ENCODE data around the gene UBE2D2.
"Not testable (repeated sequence)": the region's sequence is repeated elsewhere in the genome, so short reads cannot be mapped to it uniquely, and the experiment has no call there.

Gene UBE2D2

DNA sequence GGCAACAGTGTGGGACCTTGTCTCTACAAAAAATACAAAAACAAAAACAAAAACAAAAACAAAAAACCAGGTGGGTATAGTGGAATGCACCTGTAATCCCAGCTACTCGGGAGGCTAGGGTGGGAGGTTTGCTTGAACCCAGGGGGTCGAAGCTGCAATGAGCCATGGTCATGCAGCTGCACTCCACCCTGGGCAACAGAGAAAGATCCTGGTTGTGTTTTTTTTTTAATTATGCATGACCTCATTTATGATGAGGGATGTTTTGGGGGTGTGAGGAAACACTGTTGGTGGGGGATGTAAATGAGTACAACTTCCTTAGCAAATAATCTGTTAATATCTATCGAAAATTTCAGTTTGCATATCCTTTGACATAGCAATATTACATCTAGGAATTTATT lies 29.4 kb upstream of the UBE2D2 start:
- no peak for DNase-seq (ENCODE audit: low read depth, low spot score)
- H3K4me3 ChIP-seq (ENCODE audit: low read depth, low read length), result no peak overlapping the region
- TF ChIP-seq, protein P1, sequence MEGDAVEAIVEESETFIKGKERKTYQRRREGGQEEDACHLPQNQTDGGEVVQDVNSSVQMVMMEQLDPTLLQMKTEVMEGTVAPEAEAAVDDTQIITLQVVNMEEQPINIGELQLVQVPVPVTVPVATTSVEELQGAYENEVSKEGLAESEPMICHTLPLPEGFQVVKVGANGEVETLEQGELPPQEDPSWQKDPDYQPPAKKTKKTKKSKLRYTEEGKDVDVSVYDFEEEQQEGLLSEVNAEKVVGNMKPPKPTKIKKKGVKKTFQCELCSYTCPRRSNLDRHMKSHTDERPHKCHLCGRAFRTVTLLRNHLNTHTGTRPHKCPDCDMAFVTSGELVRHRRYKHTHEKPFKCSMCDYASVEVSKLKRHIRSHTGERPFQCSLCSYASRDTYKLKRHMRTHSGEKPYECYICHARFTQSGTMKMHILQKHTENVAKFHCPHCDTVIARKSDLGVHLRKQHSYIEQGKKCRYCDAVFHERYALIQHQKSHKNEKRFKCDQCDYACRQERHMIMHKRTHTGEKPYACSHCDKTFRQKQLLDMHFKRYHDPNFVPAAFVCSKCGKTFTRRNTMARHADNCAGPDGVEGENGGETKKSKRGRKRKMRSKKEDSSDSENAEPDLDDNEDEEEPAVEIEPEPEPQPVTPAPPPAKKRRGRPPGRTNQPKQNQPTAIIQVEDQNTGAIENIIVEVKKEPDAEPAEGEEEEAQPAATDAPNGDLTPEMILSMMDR (IDR thresholded peaks at IDR 0.05; ENCODE audit: low read depth, low read length), result no peak
- in situ Hi-C loops (cut with HindIII; ENCODE audit: low sequenced_read_pairs), result no loop called here

DNA sequence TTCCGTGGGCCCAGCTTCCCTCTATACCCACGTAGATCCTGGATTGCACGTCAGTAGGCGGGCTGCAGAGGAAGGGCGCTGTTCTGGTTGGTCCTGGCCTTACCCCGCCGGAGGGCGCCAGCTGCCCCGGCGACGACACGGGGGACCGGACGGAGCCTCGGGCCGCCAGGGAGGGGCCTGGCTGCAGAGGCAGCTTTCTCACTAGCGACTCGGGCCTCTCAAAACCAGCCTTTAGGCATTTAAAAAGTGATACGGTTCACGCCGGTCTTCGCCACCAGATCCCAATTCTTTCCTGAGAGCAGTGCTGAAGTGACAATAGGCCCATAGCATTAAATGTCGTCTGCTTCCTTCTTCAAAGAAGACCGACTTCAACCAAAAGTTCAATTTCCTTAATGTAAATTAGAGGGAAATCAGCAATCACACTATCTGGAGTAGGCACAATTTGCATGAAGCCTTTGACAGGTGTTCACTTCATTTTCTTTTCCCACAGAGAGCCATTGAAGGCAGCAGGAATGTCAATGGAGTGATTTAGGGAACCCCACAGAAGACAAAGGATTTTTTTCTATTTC lies 17.6 kb upstream of the UBE2D2 start:
- H3K4me3 ChIP-seq (ENCODE audit: low read depth, low read length), result no peak overlapping the region
- DNase-seq (ENCODE audit: low read depth, low spot score), result peak; percentile 39
- in situ Hi-C loops (cut with HindIII; ENCODE audit: low sequenced_read_pairs), result no loop called here
- TF ChIP-seq, protein P1 (IDR thresholded peaks at IDR 0.05; ENCODE audit: low read depth, low read length), result peak; percentile 32

DNA sequence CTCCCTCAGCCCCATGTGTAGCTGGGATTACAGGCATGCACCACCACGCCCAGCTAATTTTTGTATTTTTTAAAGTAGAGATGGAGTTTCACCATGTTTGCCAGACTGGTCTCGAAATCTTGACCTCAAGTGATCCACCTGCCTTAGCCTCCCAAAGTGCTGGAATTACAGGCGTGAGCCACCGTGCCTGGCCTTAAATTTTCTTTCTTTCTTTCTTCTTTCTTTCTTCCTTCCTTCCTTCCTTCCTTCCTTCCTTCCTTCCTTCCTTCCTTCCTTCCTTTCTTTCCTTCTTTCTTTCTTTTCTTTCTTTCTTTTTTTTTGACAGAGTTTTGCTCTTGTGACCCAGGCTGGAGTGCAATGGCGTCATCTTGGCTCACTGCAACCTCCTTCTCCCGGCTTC lies 14.5 kb upstream of the UBE2D2 start:
- H3K4me3 ChIP-seq (ENCODE audit: low read depth, low read length); in situ Hi-C loops (cut with HindIII; ENCODE audit: low sequenced_read_pairs); DNase-seq (ENCODE audit: low read depth, low spot score): not testable (repeated sequence)

DNA sequence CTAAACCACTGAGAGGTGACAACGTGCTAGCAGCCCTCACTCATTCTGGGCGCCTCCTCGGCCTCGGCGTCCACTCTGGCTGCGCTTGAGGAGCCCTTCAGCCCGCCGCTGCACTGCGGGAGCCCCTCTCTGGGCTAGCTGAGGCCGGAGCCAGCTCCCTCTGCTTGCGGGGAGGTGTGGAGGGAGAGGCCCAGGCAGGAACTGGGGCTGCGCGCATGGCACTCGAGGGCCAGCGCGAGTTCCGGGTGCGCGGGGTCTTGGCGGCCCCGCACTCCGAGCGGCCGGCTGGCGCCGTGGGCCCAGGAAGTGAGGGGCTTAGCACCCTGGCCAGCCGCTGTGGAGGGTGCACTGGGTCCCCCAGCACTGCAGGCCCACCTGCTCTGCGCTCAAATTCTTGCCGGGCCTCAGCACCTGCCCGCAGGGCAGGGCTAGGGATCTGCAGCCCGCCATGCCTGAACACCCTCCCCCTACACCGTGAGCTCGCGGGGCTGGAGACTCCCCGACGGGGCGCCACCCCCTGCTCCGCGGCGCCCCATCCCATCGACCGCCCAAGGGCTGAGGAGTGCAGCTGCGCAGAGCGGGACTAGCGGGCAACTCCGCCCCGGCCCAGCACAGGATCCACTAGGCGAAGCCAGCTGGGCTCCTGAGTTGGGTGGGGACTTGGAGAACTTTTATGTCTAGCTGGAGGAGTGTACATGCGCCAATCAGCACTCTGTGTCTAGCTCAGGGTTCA lies 11.8 kb upstream of the UBE2D2 start:
- TF ChIP-seq, protein P1 (IDR thresholded peaks at IDR 0.05; ENCODE audit: low read depth, low read length), result no peak
- no peak overlapping the region for H3K4me3 ChIP-seq (ENCODE audit: low read depth, low read length)
- in situ Hi-C loops (cut with HindIII; ENCODE audit: low sequenced_read_pairs), result no loop called here
- no peak for DNase-seq (ENCODE audit: low read depth, low spot score)

DNA sequence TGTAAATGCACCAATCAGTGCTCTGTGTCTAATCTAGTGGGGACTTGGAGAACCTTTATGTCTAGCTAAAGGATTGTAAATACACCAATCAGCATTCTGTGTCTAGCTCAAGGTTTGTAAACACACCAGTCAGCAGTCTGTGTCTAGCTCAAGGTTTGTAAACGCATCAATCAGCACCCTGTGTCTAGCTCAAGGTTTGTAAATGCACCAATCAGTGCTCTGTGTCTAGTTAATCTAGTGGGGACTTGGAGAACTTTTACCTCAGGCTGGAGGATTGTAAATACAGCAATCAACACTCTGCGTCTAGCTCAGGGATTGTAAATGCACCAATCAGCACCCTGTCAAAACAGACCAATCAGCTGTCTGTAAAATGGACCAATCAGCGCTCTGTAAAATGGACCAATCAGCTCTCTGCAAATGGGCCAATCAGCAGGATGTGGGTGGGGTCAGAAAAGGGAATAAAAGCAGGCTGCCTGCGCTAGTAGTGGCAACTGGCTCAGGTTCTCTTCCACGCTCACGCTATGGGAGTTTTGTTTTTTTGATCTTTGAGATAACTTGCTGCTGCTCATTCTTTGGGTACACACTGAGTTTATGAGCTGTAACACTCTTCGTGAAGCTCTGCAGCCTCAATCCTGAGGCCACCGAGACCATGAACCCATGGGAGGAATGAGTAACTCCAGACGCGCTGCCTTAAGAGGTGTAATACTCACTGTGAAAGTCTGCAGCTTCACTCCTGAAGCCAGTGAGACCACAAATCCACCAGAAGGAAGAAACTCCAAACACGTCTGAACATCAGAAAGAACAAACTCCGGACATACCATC lies 10.9 kb upstream of the UBE2D2 start:
- in situ Hi-C loops (cut with HindIII; ENCODE audit: low sequenced_read_pairs); H3K4me3 ChIP-seq (ENCODE audit: low read depth, low read length); DNase-seq (ENCODE audit: low read depth, low spot score): not testable (repeated sequence)

DNA sequence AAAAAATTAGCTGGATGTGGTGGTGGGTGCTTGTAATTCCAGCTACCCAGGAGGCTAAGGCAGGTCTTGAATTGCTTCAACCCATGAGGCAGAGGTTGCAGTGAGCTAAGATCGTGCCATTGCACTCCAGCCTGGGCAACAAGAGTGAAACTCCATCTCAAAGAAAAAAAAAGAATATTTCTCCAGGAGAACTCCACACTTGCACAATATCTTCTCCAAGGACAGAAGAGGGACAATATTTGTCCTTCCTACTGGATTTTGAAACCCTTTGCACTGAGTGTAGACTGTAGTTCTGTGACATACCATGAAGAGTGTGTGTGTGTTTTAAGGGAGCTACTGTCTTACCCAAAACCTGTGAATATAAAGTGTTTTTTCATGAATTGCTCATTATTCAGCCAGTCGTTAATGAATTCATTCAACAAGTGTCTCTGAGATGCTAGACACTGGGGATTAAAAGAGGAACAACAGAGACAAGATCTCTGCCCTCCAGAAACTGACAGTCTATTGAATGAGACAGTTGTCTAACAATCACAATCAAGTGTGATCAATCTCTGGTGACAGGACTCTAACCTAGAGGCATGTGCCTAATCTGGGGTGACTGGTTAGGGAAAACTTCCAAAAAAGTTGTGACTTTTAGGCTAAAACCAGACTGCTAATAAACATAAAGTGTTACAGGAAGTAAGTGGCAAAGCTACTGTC lies 9.8 kb upstream of the UBE2D2 start:
- TF ChIP-seq, protein P1 (IDR thresholded peaks at IDR 0.05; ENCODE audit: low read depth, low read length), result no peak
- in situ Hi-C loops (cut with HindIII; ENCODE audit: low sequenced_read_pairs), result no loop called here
- no peak for DNase-seq (ENCODE audit: low read depth, low spot score)
- no peak overlapping the region for H3K4me3 ChIP-seq (ENCODE audit: low read depth, low read length)

DNA sequence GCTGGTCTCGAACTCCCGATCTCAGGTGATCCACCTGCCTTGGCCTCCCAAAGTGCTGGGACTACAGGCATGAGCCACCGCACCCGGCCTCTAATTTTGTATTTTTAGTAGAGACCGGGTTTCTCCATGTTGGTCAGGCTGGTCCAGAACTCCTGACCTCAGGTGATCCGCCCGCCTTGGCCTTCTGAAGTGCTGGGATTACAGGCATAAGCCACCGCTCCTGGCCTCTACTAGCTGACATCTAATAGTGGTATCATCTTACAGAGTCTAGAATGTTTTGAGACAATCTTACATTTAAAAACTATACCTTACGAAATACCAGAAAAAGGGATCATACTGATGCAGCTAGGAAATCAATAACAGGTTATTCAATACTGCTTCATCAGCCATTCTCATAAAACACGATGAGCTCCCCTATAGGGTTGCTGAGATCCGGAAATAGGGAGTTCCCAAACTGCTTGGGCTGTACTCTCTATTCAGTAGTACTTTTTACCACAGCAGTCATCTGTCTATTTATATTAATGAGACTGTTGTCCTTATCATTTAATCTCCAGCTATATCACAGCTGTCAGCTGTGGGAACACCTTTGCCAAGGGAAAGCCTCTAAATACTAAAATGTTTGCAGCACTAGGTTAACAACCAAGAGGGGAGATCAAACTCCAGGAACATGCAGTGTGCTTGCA lies 8.1 kb upstream of the UBE2D2 start:
- in situ Hi-C loops (cut with HindIII; ENCODE audit: low sequenced_read_pairs), result no loop called here
- H3K4me3 ChIP-seq (ENCODE audit: low read depth, low read length), result no peak overlapping the region
- TF ChIP-seq, protein P1 (IDR thresholded peaks at IDR 0.05; ENCODE audit: low read depth, low read length), result no peak
- no peak for DNase-seq (ENCODE audit: low read depth, low spot score)

All from astrocyte of the spinal cord (primary cell).